Measurements from ENCODE around the gene C17orf78.
"Not testable (repeated sequence)": the region's sequence is repeated elsewhere in the genome, so short reads cannot be mapped to it uniquely, and the experiment has no call there.

The C17orf78 gene

GRCh38 chr17:37344519-37344918 lies 31.3 kb upstream of the C17orf78 start:
- ChIA-PET CTCF (interaction anchor here (1.2 kb wide), 1 partner anchor 29 kb away, joined by 4 read pairs; no protein-coding TSS in a partner anchor), POLR2A (no interaction called here)
- no peak for DNase-seq (ENCODE audit: low read depth, low spot score)
- H3K4me3 ChIP-seq (ENCODE audit: low read depth, low read length): no peak overlapping the region
- no peak for TF ChIP-seq CTCF (IDR thresholded peaks at IDR 0.05; ENCODE audit: insufficient read depth, low read length, missing control alignments)

GRCh38 chr17:37346863-37347402 lies 28.9 kb upstream of the C17orf78 start:
- CTCF ChIA-PET: interaction anchor here (1.0 kb wide), 1 partner anchor 11 kb away, joined by 4 read pairs; no protein-coding TSS in a partner anchor
- POLR2A ChIA-PET; H3K4me3 ChIP-seq (ENCODE audit: low read depth, low read length); DNase-seq (ENCODE audit: low read depth, low spot score): not testable (repeated sequence)

GRCh38 chr17:37356796-37357569 lies 18.8 kb upstream of the C17orf78 start:
- H3K4me3 ChIP-seq (ENCODE audit: low read depth, low read length); DNase-seq (ENCODE audit: low read depth, low spot score); POLR2A ChIA-PET: not testable (repeated sequence)
- CTCF ChIA-PET: interaction anchor here (1.2 kb wide), 1 partner anchor 17 kb away, joined by 4 read pairs; no protein-coding TSS in a partner anchor

- TF ChIP-seq CTCF (IDR thresholded peaks at IDR 0.05; ENCODE audit: insufficient read depth, low read length, missing control alignments): no peak
- ChIA-PET POLR2A (interaction anchor here (0.5 kb wide), 1 partner anchor 42 kb away, joined by 3 read pairs; no protein-coding TSS in a partner anchor), CTCF (interaction anchor here (0.7 to 4.6 kb wide), 7 partner anchors 10 to 212 kb away, joined by 3 to 44 read pairs (median 4); partner anchors contain the start of gene C17orf78)
- peak overlapping the region; percentile 73 for H3K4me3 ChIP-seq (ENCODE audit: low read depth, low read length)
- no peak for DNase-seq (ENCODE audit: low read depth, low spot score)
These were observed 17.5 kb upstream of the C17orf78 start for GRCh38 chr17:37358098-37358829.

- TF ChIP-seq CTCF (IDR thresholded peaks at IDR 0.05; ENCODE audit: insufficient read depth, low read length, missing control alignments): peak; percentile 32
- CTCF ChIA-PET: interaction anchor here (0.7 to 4.6 kb wide), 10 partner anchors 12 to 756 kb away, joined by 3 to 44 read pairs (median 4); partner anchors contain the start of gene C17orf78
- no peak for DNase-seq (ENCODE audit: low read depth, low spot score)
- peak overlapping the region; percentile 73 for H3K4me3 ChIP-seq (ENCODE audit: low read depth, low read length)
- POLR2A ChIA-PET: interaction anchor here (0.5 kb wide), 1 partner anchor 42 kb away, joined by 3 read pairs; no protein-coding TSS in a partner anchor
These were observed 16.7 kb upstream of the C17orf78 start for GRCh38 chr17:37358830-37359681.

GRCh38 chr17:37359682-37360188 lies 16.1 kb upstream of the C17orf78 start:
- H3K4me3 ChIP-seq (ENCODE audit: low read depth, low read length): peak overlapping the region; percentile 73
- DNase-seq (ENCODE audit: low read depth, low spot score): no peak
- ChIA-PET CTCF (interaction anchor here (0.9 to 4.6 kb wide), 8 partner anchors 11 to 757 kb away, joined by 3 to 44 read pairs (median 4); partner anchors contain the start of gene C17orf78), POLR2A (no interaction called here)
- no peak for TF ChIP-seq CTCF (IDR thresholded peaks at IDR 0.05; ENCODE audit: insufficient read depth, low read length, missing control alignments)

Data from AG04449 (cell line).